ENCODE measurements around the gene PPCDC. TPM values are rescaled to one million over a fixed set of nuclear protein-coding genes. Genes with fewer than 3 reads are reported as not detected.

PPCDC gene
- polyA plus RNA-seq, 1 donor (not counting 4 experiments of a cell fraction or from before 2014, with no cell fraction given): 11.9 TPM

- no peak overlapping the region for H3K4me3 ChIP-seq (ENCODE audit: control insufficient read depth in 2 of 3, extremely low read depth in 1 of 3, insufficient read depth in 2 of 3, low read depth in 1 of 3, low read length in 3 of 3)
- H3K27ac ChIP-seq (ENCODE audit: control insufficient read depth, insufficient read depth, low read length): no peak overlapping the region
- no peak for DNase-seq (ENCODE audit: low read depth, low spot score)
- no peak overlapping the region for H2AFZ ChIP-seq (ENCODE audit: control insufficient read depth, low read length)
- no peaks in the 10 kb centered on the region for H3K27me3 ChIP-seq (ENCODE audit: control insufficient read depth, extremely low read depth, insufficient read depth, low read length)
- H3K4me2 ChIP-seq (ENCODE audit: control insufficient read depth, extremely low read depth, insufficient read depth, low read depth, low read length): no peak overlapping the region
- H3K9me1 ChIP-seq (ENCODE audit: control insufficient read depth, extremely low read depth, insufficient read depth, low read length): no peaks in the 10 kb centered on the region
- H3K9ac ChIP-seq (ENCODE audit: control insufficient read depth, extremely low read depth, insufficient read depth, low read length): no peak overlapping the region
- dilution Hi-C loops (cut with MboI; ENCODE audit: extremely low pct_ligation_motif_present, low sequenced_read_pairs): no loop called here
- peaks cover 5 to 11% of the 10 kb centered on the region in 2 experiments for H3K36me3 ChIP-seq (ENCODE audit: control insufficient read depth in 2 of 2, extremely low read depth in 1 of 2, insufficient read depth in 2 of 2, low read length in 2 of 2)
- TF ChIP-seq EZH2 (IDR thresholded peaks at IDR 0.05; ENCODE audit: low read length): no peak
- TF ChIP-seq CTCF (optimal IDR thresholded peaks at IDR 0.05 in 1 of 3, IDR thresholded peaks at IDR 0.05 in 1 of 3, conservative IDR thresholded peaks at IDR 0.05 in 1 of 3; ENCODE audit: extremely low read depth in 1 of 3, insufficient read depth in 2 of 3, low read length in 3 of 3): no peak
- no peaks in the 10 kb centered on the region for H4K20me1 ChIP-seq (ENCODE audit: control insufficient read depth, extremely low read depth, insufficient read depth, low read length)
- no peaks in the 10 kb centered on the region for H3K79me2 ChIP-seq (ENCODE audit: control insufficient read depth, insufficient read depth, low read length)
- peaks cover 32% of the 10 kb centered on the region for H3K4me1 ChIP-seq (ENCODE audit: control insufficient read depth, extremely low read depth, insufficient read depth, low read length)
- FAIRE-seq: no peak
- no peaks in the 10 kb centered on the region for H3K9me3 ChIP-seq (ENCODE audit: control insufficient read depth, low read depth, low read length)
Observed at GRCh38 chr15:75032395-75032794, 9.0 kb downstream of the PPCDC start.

GRCh38 chr15:75033809-75034208 lies 10.4 kb downstream of the PPCDC start:
- Histone ChIP-seq H3K4me3 (ENCODE audit: control insufficient read depth in 2 of 3, extremely low read depth in 1 of 3, insufficient read depth in 2 of 3, low read depth in 1 of 3, low read length in 3 of 3) (no peak overlapping the region), H3K9me3 (ENCODE audit: control insufficient read depth, low read depth, low read length) (no peaks in the 10 kb centered on the region), H3K79me2 (ENCODE audit: control insufficient read depth, insufficient read depth, low read length) (no peaks in the 10 kb centered on the region), H3K4me1 (ENCODE audit: control insufficient read depth, extremely low read depth, insufficient read depth, low read length) (peaks cover 39% of the 10 kb centered on the region), H3K9ac (ENCODE audit: control insufficient read depth, extremely low read depth, insufficient read depth, low read length) (no peak overlapping the region), H3K27ac (ENCODE audit: control insufficient read depth, insufficient read depth, low read length) (no peak overlapping the region), H3K4me2 (ENCODE audit: control insufficient read depth, extremely low read depth, insufficient read depth, low read depth, low read length) (no peak overlapping the region), H2AFZ (ENCODE audit: control insufficient read depth, low read length) (no peak overlapping the region), H3K27me3 (ENCODE audit: control insufficient read depth, extremely low read depth, insufficient read depth, low read length) (no peaks in the 10 kb centered on the region), H3K36me3 (ENCODE audit: control insufficient read depth in 2 of 2, extremely low read depth in 1 of 2, insufficient read depth in 2 of 2, low read length in 2 of 2) (peaks cover under 1 to 5% of the 10 kb centered on the region in 2 experiments), H3K9me1 (ENCODE audit: control insufficient read depth, extremely low read depth, insufficient read depth, low read length) (no peaks in the 10 kb centered on the region), H4K20me1 (ENCODE audit: control insufficient read depth, extremely low read depth, insufficient read depth, low read length) (no peaks in the 10 kb centered on the region)
- dilution Hi-C loops (cut with MboI; ENCODE audit: extremely low pct_ligation_motif_present, low sequenced_read_pairs): no loop called here
- TF ChIP-seq EZH2 (IDR thresholded peaks at IDR 0.05; ENCODE audit: low read length): no peak
- no peak for TF ChIP-seq CTCF (optimal IDR thresholded peaks at IDR 0.05 in 1 of 3, IDR thresholded peaks at IDR 0.05 in 1 of 3, conservative IDR thresholded peaks at IDR 0.05 in 1 of 3; ENCODE audit: extremely low read depth in 1 of 3, insufficient read depth in 2 of 3, low read length in 3 of 3)
- no peak for DNase-seq (ENCODE audit: low read depth, low spot score)
- no peak for FAIRE-seq

All from keratinocyte (primary cell).